Activated effector memory CD4-positive, alpha-beta T cell treated with anti-CD3 and anti-CD28 coated beads, Interleukin-2, amount 50 U/mL, for 16 hours (primary cell): ENCODE measurements around the gene UNC5CL.

Source experiments
- DNase-seq: peaks from one replicate; pipeline ENCODE4 v3.0.0-alpha.2; 2020

UNC5CL gene

GRCh38 chr6:41002168-41002567 is 36.9 kb downstream of the UNC5CL start:
- no peak for DNase-seq

GRCh38 chr6:41000248-41000647 is 38.8 kb downstream of the UNC5CL start:
- no peak for DNase-seq

GRCh38 chr6:40999569-40999968 is 39.5 kb downstream of the UNC5CL start:
- DNase-seq = no peak

GRCh38 chr6:40998661-40999060 is 40.4 kb downstream of the UNC5CL start:
- no peak for DNase-seq

- no peak for DNase-seq
Observed at GRCh38 chr6:40997234-40997957, 41.6 kb downstream of the UNC5CL start.

- no peak for DNase-seq
Observed at GRCh38 chr6:40996591-40997233, 42.3 kb downstream of the UNC5CL start.

- no peak for DNase-seq
Observed at GRCh38 chr6:40992746-40993145, 46.3 kb downstream of the UNC5CL start.

- DNase-seq = no peak
Observed at GRCh38 chr6:40990301-40990700, 48.7 kb downstream of the UNC5CL start.

- no peak for DNase-seq
Observed at GRCh38 chr6:40989204-40990169, 49.5 kb downstream of the UNC5CL start.

- DNase-seq = no peak
Observed at GRCh38 chr6:40988634-40989033, 50.4 kb downstream of the UNC5CL start.

- DNase-seq = no peak
Observed at GRCh38 chr6:40986921-40987819, 51.9 kb downstream of the UNC5CL start.

GRCh38 chr6:40986364-40986763 is 52.7 kb downstream of the UNC5CL start:
- DNase-seq = no peak

- DNase-seq = no peak
Observed at GRCh38 chr6:40983752-40984151, 55.3 kb downstream of the UNC5CL start.

GRCh38 chr6:40982917-40983316 is 56.1 kb downstream of the UNC5CL start:
- no peak for DNase-seq

- DNase-seq = no peak
Observed at GRCh38 chr6:40978687-40979289, 60.2 kb downstream of the UNC5CL start.

- no peak for DNase-seq
Observed at GRCh38 chr6:40977695-40978094, 61.3 kb downstream of the UNC5CL start.

- no peak for DNase-seq
Observed at GRCh38 chr6:40977085-40977484, 61.9 kb downstream of the UNC5CL start.
